ENCODE data around the gene PDE6H.

DNA sequence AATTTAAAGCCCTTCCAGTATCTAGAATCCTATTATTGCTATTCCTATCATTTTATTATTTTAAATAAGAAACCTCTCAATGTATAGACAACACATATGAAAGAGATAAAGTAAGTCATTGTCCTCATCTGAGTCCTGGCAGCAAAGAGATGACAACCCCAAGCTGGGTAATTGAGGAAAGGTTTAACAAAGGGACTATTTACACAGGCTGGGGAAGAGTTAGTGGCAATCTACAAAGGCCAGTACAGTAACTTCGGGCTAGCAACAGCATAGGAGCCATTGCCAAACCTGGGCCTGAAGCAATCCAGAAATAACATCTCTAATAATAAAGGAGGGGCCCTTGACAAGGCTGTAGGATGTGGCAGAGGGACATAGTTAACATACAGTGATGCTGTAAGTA lies 11.2 kb downstream of the PDE6H start:
- TF ChIP-seq FOS (IDR thresholded peaks at IDR 0.05; ENCODE audit: borderline replicate concordance, insufficient read depth, low read length): no peak
- no peak for TF ChIP-seq POLR2A (IDR thresholded peaks at IDR 0.05; ENCODE audit: low read depth, low read length)
- TF ChIP-seq, protein P1, sequence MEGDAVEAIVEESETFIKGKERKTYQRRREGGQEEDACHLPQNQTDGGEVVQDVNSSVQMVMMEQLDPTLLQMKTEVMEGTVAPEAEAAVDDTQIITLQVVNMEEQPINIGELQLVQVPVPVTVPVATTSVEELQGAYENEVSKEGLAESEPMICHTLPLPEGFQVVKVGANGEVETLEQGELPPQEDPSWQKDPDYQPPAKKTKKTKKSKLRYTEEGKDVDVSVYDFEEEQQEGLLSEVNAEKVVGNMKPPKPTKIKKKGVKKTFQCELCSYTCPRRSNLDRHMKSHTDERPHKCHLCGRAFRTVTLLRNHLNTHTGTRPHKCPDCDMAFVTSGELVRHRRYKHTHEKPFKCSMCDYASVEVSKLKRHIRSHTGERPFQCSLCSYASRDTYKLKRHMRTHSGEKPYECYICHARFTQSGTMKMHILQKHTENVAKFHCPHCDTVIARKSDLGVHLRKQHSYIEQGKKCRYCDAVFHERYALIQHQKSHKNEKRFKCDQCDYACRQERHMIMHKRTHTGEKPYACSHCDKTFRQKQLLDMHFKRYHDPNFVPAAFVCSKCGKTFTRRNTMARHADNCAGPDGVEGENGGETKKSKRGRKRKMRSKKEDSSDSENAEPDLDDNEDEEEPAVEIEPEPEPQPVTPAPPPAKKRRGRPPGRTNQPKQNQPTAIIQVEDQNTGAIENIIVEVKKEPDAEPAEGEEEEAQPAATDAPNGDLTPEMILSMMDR (IDR thresholded peaks at IDR 0.05; ENCODE audit: extremely low read depth in 1 of 2, insufficient read depth in 1 of 2, low read depth in 1 of 2, low read length in 2 of 2): no peak
- TF ChIP-seq EZH2 (IDR thresholded peaks at IDR 0.05; ENCODE audit: borderline replicate concordance, low read depth, low read length, severe bottlenecking): no peak
- TF ChIP-seq, protein P2, sequence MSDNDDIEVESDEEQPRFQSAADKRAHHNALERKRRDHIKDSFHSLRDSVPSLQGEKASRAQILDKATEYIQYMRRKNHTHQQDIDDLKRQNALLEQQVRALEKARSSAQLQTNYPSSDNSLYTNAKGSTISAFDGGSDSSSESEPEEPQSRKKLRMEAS (IDR thresholded peaks at IDR 0.05; ENCODE audit: insufficient read depth, insufficient read length): no peak
- TF ChIP-seq POLR2AphosphoS5 (IDR thresholded peaks at IDR 0.05; ENCODE audit: insufficient read depth, low read depth, low read length): no peak
